ENCODE data around the gene ERI3. TPM values are rescaled to one million over a fixed set of nuclear protein-coding genes. Genes with fewer than 3 reads are reported as not detected.

The ERI3 gene
- total RNA-seq, 2 experiments from 2014 or later, result 42.3 to 43.3 TPM

DNA sequence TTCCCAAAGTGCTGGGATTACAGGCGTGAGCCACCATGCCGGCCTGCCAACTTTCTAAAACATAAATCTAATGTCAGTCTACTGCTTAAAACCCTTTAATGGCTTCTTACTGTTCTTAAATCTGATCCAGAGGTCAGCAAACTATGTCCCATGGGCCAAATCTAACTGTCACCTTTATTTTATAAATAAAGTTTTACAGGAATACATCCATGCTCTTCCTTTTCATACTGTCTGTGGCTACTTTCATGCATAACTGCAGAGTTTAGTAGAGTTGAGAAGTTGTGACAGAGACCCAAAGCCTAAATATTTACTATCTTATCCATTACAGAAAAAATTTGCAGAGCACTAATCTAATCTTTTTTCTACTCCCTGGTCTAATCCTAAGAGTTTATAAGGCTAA lies 3.8 kb downstream of the ERI3 start:
- CTCF ChIA-PET, result interaction anchor here (1.7 kb wide), 1 partner anchor 302 kb away, joined by 4 read pairs; no protein-coding TSS in a partner anchor

DNA sequence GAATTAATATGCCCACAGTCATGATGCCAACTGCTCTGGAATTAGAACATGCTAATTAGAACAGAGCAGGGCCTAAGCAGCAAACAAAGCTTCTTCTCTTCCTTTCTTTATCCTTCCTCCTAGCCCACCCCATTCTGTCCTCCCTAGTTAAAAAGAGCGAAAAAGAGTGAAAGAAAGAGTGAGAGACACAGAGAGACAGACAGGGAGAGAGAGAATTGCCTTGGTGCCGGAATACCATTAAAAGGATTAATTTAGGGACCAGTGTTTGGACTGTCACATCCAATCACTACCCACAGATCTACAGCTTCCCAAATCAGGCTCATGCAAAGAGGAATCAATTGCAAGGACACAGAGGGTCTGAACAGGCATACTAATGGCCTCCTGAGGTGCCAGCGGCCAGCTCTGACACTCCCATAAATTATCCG lies 7.0 kb downstream of the ERI3 start:
- DNase-seq, result no peak
- ChIA-PET CTCF (interaction anchor here (2.7 kb wide), 1 partner anchor 130 kb away, joined by 7 read pairs; no protein-coding TSS in a partner anchor), POLR2A (no interaction called here)
- intact Hi-C loops (cut with micrococcal nuclease), result no loop called here
- H3K27ac Mint-ChIP-seq, result no peak overlapping the region
- peaks cover 29% of the 10 kb centered on the region for H3K4me1 Mint-ChIP-seq (ENCODE audit: low read depth)
- peaks cover 8% of the 10 kb centered on the region for H3K36me3 Mint-ChIP-seq (ENCODE audit: low read depth)
- no peak for ATAC-seq
- TF ChIP-seq, protein P1, sequence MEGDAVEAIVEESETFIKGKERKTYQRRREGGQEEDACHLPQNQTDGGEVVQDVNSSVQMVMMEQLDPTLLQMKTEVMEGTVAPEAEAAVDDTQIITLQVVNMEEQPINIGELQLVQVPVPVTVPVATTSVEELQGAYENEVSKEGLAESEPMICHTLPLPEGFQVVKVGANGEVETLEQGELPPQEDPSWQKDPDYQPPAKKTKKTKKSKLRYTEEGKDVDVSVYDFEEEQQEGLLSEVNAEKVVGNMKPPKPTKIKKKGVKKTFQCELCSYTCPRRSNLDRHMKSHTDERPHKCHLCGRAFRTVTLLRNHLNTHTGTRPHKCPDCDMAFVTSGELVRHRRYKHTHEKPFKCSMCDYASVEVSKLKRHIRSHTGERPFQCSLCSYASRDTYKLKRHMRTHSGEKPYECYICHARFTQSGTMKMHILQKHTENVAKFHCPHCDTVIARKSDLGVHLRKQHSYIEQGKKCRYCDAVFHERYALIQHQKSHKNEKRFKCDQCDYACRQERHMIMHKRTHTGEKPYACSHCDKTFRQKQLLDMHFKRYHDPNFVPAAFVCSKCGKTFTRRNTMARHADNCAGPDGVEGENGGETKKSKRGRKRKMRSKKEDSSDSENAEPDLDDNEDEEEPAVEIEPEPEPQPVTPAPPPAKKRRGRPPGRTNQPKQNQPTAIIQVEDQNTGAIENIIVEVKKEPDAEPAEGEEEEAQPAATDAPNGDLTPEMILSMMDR (IDR thresholded peaks at IDR 0.05), result no peak
- no peaks in the 10 kb centered on the region for H3K27me3 Mint-ChIP-seq
- no peaks in the 10 kb centered on the region for H3K9me3 Mint-ChIP-seq
- no peak overlapping the region for H3K4me3 Mint-ChIP-seq

More for the DNA sequence above, 3.8 kb downstream of the ERI3 start:
- Mint-ChIP-seq H3K9me3 (no peaks in the 10 kb centered on the region), H3K36me3 (ENCODE audit: low read depth) (peaks cover 10% of the 10 kb centered on the region), H3K4me3 (no peak overlapping the region), H3K27me3 (no peaks in the 10 kb centered on the region), H3K27ac (no peak overlapping the region), H3K4me1 (ENCODE audit: low read depth) (peaks cover 51% of the 10 kb centered on the region)
- TF ChIP-seq, protein P1 (IDR thresholded peaks at IDR 0.05), result no peak
- POLR2A ChIA-PET, result interaction anchor here (0.6 to 1.0 kb wide), 2 partner anchors 12 to 280 kb away, joined by 3 read pairs; no protein-coding TSS in a partner anchor
- no peak for ATAC-seq
- DNase-seq, result no peak
- intact Hi-C loops (cut with micrococcal nuclease), result no loop called here

DNA sequence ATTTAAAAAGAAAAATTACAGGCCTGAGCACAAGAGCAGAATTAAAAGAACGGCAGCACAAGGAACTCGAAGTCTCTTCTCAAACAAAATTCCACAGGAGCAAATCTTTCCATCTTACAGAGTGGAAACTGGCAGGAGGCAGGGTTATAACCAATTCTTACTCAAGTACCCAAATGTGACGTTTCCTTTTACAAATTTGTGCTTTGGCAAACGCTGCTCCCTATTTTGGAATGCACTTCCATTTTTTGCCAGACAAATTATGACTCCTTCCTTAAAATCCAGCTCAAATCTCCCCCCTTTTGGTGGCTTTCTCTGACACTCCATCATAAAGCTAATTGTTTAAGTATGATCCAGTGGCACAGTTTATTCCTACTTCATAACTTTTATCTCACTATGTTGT lies 7.8 kb downstream of the ERI3 start:
- POLR2A ChIA-PET, result no interaction called here
- peaks cover 3% of the 10 kb centered on the region for H3K36me3 Mint-ChIP-seq (ENCODE audit: low read depth)
- H3K4me3 Mint-ChIP-seq, result no peak overlapping the region
- CTCF ChIA-PET, result interaction anchor here (1.4 kb wide), 1 partner anchor 30 kb away, joined by 3 read pairs; no protein-coding TSS in a partner anchor
- intact Hi-C loops (cut with micrococcal nuclease), result no loop called here
- H3K27ac Mint-ChIP-seq, result no peak overlapping the region
- no peak for DNase-seq
- no peaks in the 10 kb centered on the region for H3K9me3 Mint-ChIP-seq
- no peaks in the 10 kb centered on the region for H3K27me3 Mint-ChIP-seq
- TF ChIP-seq, protein P1 (IDR thresholded peaks at IDR 0.05), result no peak
- ATAC-seq, result no peak
- peaks cover 22% of the 10 kb centered on the region for H3K4me1 Mint-ChIP-seq (ENCODE audit: low read depth)

DNA sequence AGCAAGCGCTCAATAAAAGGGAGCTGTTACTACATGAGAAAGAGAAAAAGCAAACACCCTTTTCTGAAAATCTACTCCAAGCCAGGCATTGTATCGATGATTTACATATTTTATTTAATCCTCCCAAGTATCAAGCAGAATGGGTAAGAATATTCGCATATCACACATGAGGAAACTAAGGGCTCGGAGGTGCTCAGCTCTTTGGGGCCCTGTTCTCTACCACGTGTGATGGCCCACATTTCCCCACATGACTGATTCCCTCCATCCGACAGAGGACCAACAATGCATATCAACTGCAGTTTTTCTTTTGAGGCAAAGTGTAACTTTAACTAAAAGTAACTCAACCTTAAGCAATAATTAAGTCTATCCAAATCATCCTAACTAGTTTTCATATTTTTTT lies 8.2 kb downstream of the ERI3 start:
- Mint-ChIP-seq H3K27ac (no peak overlapping the region), H3K9me3 (no peaks in the 10 kb centered on the region), H3K27me3 (no peaks in the 10 kb centered on the region), H3K36me3 (ENCODE audit: low read depth) (peaks cover 3% of the 10 kb centered on the region), H3K4me3 (no peak overlapping the region), H3K4me1 (ENCODE audit: low read depth) (peaks cover 19% of the 10 kb centered on the region)
- ATAC-seq, result no peak
- CTCF ChIA-PET, result interaction anchor here (1.4 kb wide), 1 partner anchor 29 kb away, joined by 3 read pairs; no protein-coding TSS in a partner anchor
- TF ChIP-seq, protein P1 (IDR thresholded peaks at IDR 0.05), result no peak
- POLR2A ChIA-PET, result interaction anchor here (1.0 to 1.4 kb wide), 2 partner anchors 8 to 10 kb away, joined by 3 to 4 read pairs; no protein-coding TSS in a partner anchor
- intact Hi-C loops (cut with micrococcal nuclease), result no loop called here
- no peak for DNase-seq

DNA sequence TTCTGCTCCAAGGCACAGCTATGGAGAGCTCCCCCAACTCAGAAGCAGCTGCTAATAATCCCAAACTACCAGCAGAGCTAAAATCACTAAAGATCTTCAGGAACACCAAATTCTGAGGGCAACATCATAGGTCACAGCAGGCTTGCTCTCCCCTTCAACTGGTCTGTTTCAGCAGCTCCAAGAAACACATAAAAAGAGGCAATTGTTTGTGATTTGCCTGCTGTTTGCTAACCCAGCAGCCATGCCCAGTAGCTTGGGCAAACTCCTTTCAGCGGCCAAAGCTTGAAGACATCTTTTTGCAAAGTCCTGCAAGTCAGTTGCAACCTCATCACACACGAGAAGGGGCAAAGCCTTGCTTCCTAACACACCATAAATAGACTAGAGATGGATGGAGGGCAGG lies 8.9 kb downstream of the ERI3 start:
- DNase-seq (no peak), ATAC-seq (no peak)
- H3K27me3 Mint-ChIP-seq, result no peaks in the 10 kb centered on the region
- H3K4me1 Mint-ChIP-seq (ENCODE audit: low read depth), result peaks cover 13% of the 10 kb centered on the region
- no peak overlapping the region for H3K4me3 Mint-ChIP-seq
- ChIA-PET CTCF (interaction anchor here (1.4 kb wide), 1 partner anchor 28 kb away, joined by 3 read pairs; no protein-coding TSS in a partner anchor), POLR2A (interaction anchor here (1.0 to 1.4 kb wide), 2 partner anchors 8 to 10 kb away, joined by 3 to 4 read pairs; no protein-coding TSS in a partner anchor)
- intact Hi-C loops (cut with micrococcal nuclease), result no loop called here
- TF ChIP-seq, protein P1 (IDR thresholded peaks at IDR 0.05), result no peak
- no peaks in the 10 kb centered on the region for H3K9me3 Mint-ChIP-seq
- no peak overlapping the region for H3K27ac Mint-ChIP-seq
- H3K36me3 Mint-ChIP-seq (ENCODE audit: low read depth), result peaks cover 3% of the 10 kb centered on the region
